Measurements from ENCODE around the gene FAM174C. TPM values are rescaled to one million over a fixed set of nuclear protein-coding genes. Genes with fewer than 3 reads are reported as not detected.

Gene FAM174C
- total and polyA plus RNA-seq, 9 donors = 0.30 to 72.5 (median 26.7) TPM

- Histone ChIP-seq H3K9me3 (no peaks in the 10 kb centered on the region), H3K4me3 (peak overlapping the region; percentile 21), H3K4me1 (ENCODE audit: insufficient read depth) (peaks cover 22% of the 10 kb centered on the region), H3K36me3 (no peaks in the 10 kb centered on the region), H3K27me3 (peaks cover 4% of the 10 kb centered on the region), H3K27ac (peak overlapping the region; percentile 81 to 89)
- DNase-seq = peak; percentile 91 to 97 (median 96)
- 10 to 22% (median 11%) methylated on average over 46 to 84 of the region's 84 CpGs for WGBS, 3 donors
- intact Hi-C loops (cut with DNase I) = loop anchor here in 2 of 4 donors (10.0 kb wide), 3 partner anchors 215 to 805 kb away; partner anchors contain the start of genes ARID3A (in 1 of the 2), CNN2 (in 1 of the 2), RNU6-2 (in 1 of the 2) and TMEM259 (in 1 of the 2)
- TF ChIP-seq, protein P1, sequence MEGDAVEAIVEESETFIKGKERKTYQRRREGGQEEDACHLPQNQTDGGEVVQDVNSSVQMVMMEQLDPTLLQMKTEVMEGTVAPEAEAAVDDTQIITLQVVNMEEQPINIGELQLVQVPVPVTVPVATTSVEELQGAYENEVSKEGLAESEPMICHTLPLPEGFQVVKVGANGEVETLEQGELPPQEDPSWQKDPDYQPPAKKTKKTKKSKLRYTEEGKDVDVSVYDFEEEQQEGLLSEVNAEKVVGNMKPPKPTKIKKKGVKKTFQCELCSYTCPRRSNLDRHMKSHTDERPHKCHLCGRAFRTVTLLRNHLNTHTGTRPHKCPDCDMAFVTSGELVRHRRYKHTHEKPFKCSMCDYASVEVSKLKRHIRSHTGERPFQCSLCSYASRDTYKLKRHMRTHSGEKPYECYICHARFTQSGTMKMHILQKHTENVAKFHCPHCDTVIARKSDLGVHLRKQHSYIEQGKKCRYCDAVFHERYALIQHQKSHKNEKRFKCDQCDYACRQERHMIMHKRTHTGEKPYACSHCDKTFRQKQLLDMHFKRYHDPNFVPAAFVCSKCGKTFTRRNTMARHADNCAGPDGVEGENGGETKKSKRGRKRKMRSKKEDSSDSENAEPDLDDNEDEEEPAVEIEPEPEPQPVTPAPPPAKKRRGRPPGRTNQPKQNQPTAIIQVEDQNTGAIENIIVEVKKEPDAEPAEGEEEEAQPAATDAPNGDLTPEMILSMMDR (IDR thresholded peaks at IDR 0.05) = peak; percentile 94 to 99 (median 97)
- TF ChIP-seq POLR2A (IDR thresholded peaks at IDR 0.05) (no peak), EP300 (IDR thresholded peaks at IDR 0.05) (no peak)
Observed at GRCh38 chr19:1239796-1240737, 35.3 kb upstream of the FAM174C start.

- Histone ChIP-seq H3K4me3 (peak overlapping the region; percentile 78), H3K4me1 (ENCODE audit: insufficient read depth) (peaks cover 28% of the 10 kb centered on the region), H3K27ac (peak overlapping the region; percentile 81 to 87), H3K27me3 (peaks cover 3% of the 10 kb centered on the region), H3K36me3 (no peaks in the 10 kb centered on the region), H3K9me3 (no peaks in the 10 kb centered on the region)
- intact Hi-C loops (cut with DNase I) = loop anchor here in 1 of 4 donors (10.0 kb wide), 2 partner anchors 216 to 804 kb away; partner anchors contain the start of genes CNN2, RNU6-2 and TMEM259
- TF ChIP-seq EP300 (IDR thresholded peaks at IDR 0.05) = no peak
- TF ChIP-seq, protein P1 (IDR thresholded peaks at IDR 0.05) = no peak
- no peak for TF ChIP-seq POLR2A (IDR thresholded peaks at IDR 0.05)
- peak in 2 of 5 donors; percentile 58 to 63 for DNase-seq
- WGBS, 3 donors = 50 to 63% (median 54%) methylated on average over 15 of the region's 15 CpGs
Observed at GRCh38 chr19:1240925-1241324, 34.4 kb upstream of the FAM174C start.

- Histone ChIP-seq H3K4me1 (ENCODE audit: insufficient read depth) (peaks cover 26% of the 10 kb centered on the region), H3K27me3 (no peaks in the 10 kb centered on the region), H3K27ac (peak within 1 kb of the TSS; percentile 81 to 87), H3K36me3 (no peaks in the 10 kb centered on the region), H3K4me3 (peak within 1 kb of the TSS; percentile 78), H3K9me3 (no peaks in the 10 kb centered on the region)
- 0 to 1% (median 1%) methylated on average over 44 to 79 of the region's 79 CpGs for WGBS, 3 donors
- TF ChIP-seq POLR2A (IDR thresholded peaks at IDR 0.05) (peak; percentile 60), EP300 (IDR thresholded peaks at IDR 0.05) (no peak)
- TF ChIP-seq, protein P1 (IDR thresholded peaks at IDR 0.05) = no peak
- intact Hi-C loops (cut with DNase I) = loop anchor here in 1 of 4 donors (10.0 kb wide), 2 partner anchors 217 to 803 kb away; partner anchors contain the start of genes CNN2, RNU6-2 and TMEM259
- DNase-seq = peak; percentile 93 to 96 (median 94)
Observed at GRCh38 chr19:1241417-1242095, 33.8 kb upstream of the FAM174C start, which contains the start of gene ATP5F1D. Gene ATP5F1D (plus strand): TSS chr19:1241751. CDS start chr19:1241851, 100 bp downstream.
